Suprapubic skin (tissue), 4 donors: ENCODE data around the gene LUC7L.
"Not testable (repeated sequence)": the region's sequence is repeated elsewhere in the genome, so short reads cannot be mapped to it uniquely, and the experiment has no call there.

Experiments
- CTCF ChIP-seq, 2 donors: fragments of 200-600 bp in 1 of 2; fragments of 450-650 bp in 1 of 2; sonication (generic) in 1 of 2; IDR thresholded peaks; one replicate each; pipeline ENCODE4 v1.5.1; 2016 to 2019; ENCODE audit warnings: antibody characterized with exemption in 2 of 2, mild to moderate bottlenecking in 1 of 2, moderate library complexity in 1 of 2
- EP300 ChIP-seq: sonication (generic); formaldehyde crosslinking; IDR thresholded peaks from one replicate; pipeline ENCODE4 v1.6.1; 2017; ENCODE audit warnings: antibody characterized with exemption
- POLR2A ChIP-seq, 2 donors: fragments of 450-650 bp; IDR thresholded peaks; one replicate each; pipeline ENCODE4 v1.6.1; 2017; ENCODE audit warnings: antibody characterized with exemption in 2 of 2, mild to moderate bottlenecking in 2 of 2, moderate library complexity in 2 of 2
- POLR2AphosphoS5 ChIP-seq, 3 donors: sonication (generic); formaldehyde crosslinking; IDR thresholded peaks; one replicate each; pipeline ENCODE4 v1.6.1; 2017; ENCODE audit warnings: antibody characterized with exemption in 3 of 3

- TF ChIP-seq CTCF (IDR thresholded peaks at IDR 0.05); POLR2A (IDR thresholded peaks at IDR 0.05); EP300; POLR2AphosphoS5 (IDR thresholded peaks at IDR 0.05): not testable (repeated sequence)
Observed at GRCh38 chr16:209359-209758, 19.9 kb downstream of the LUC7L start.
